GM12878 (cell line): Measurements from ENCODE around the gene KIF5A. TPM values are rescaled to one million over a fixed set of nuclear protein-coding genes. Genes with fewer than 3 reads are reported as not detected.

Experiments
- EP300 ChIP-seq, 2 experiments: fragments of 150-350 bp in 1 of 2; IDR thresholded peaks; 2 replicates each; pipeline ENCODE4 v1.6.1; 2011 to 2012; ENCODE audit warnings: low read depth in 2 of 2, low read length in 2 of 2, borderline replicate concordance in 1 of 2, improper control_type of control experiment in 1 of 2, inconsistent platforms in 1 of 2; ENCODE audit not compliant: control insufficient read depth in 1 of 2
- ESRRA ChIP-seq: IDR thresholded peaks from 2 replicates; pipeline ENCODE4 v1.6.1; 2012; ENCODE audit warnings: mild to moderate bottlenecking, low read length, improper control_type of control experiment
- ETV6 ChIP-seq, 2 experiments: fragments of 450-650 bp in 1 of 2; IDR thresholded peaks in 1 of 2; conservative IDR thresholded peaks in 1 of 2; 2 replicates each; pipeline ENCODE4 v1.6.1; 2014; ENCODE audit warnings: antibody characterized with exemption in 1 of 2, borderline replicate concordance in 1 of 2, low read depth in 1 of 2, mild to moderate bottlenecking in 1 of 2, moderate library complexity in 1 of 2
- GATAD2B ChIP-seq: fragments of 450-650 bp; conservative IDR thresholded peaks from 2 replicates; pipeline ENCODE4 v1.6.1; 2017; ENCODE audit warnings: low read depth, mild to moderate bottlenecking, moderate library complexity
- IKZF2 ChIP-seq, 2 experiments: fragments of 450-650 bp; IDR thresholded peaks; 2 replicates each; pipeline ENCODE4 v1.6.1; 2017; ENCODE audit warnings: mild to moderate bottlenecking in 2 of 2, moderate library complexity in 2 of 2
- JUNB ChIP-seq: IDR thresholded peaks from 2 replicates; pipeline ENCODE4 v1.6.1; 2016; ENCODE audit warnings: antibody characterized with exemption, mild to moderate bottlenecking
- MEF2A ChIP-seq: IDR thresholded peaks from 2 replicates; pipeline ENCODE4 v1.6.1; 2011; ENCODE audit warnings: low read depth, mild to moderate bottlenecking, low read length, moderate library complexity; ENCODE audit not compliant: insufficient read depth
- MEF2B ChIP-seq: fragments of 450-650 bp; IDR thresholded peaks from 2 replicates; pipeline ENCODE4 v1.6.1; 2018; ENCODE audit warnings: mild to moderate bottlenecking, moderate library complexity; ENCODE audit not compliant: partially characterized antibody, poor library complexity, severe bottlenecking
- RELA ChIP-seq: fragments of 450-650 bp; IDR thresholded peaks from 2 replicates; pipeline ENCODE4 v1.8.0; 2014; ENCODE audit warnings: borderline replicate concordance; ENCODE audit not compliant: partially characterized antibody
- RUNX3 ChIP-seq: IDR thresholded peaks from 2 replicates; pipeline ENCODE4 v1.6.1; 2012; ENCODE audit warnings: low read length, inconsistent platforms
- SMC3 ChIP-seq: IDR thresholded peaks from 2 replicates; pipeline ENCODE4 v1.6.1; 2011; ENCODE audit warnings: low read length, improper control_type of control experiment, borderline replicate concordance
- SRF ChIP-seq, 2 experiments: IDR thresholded peaks; 2 replicates each; pipeline ENCODE4 v1.6.1; 2011; ENCODE audit warnings: low read depth in 2 of 2, low read length in 2 of 2, mild to moderate bottlenecking in 1 of 2, moderate library complexity in 1 of 2
- STAT1 ChIP-seq: fragments of 450-650 bp; conservative IDR thresholded peaks from 2 replicates; pipeline ENCODE4 v1.6.1; 2014; ENCODE audit warnings: antibody characterized with exemption, mild to moderate bottlenecking
- SUZ12 ChIP-seq: fragments of 200-600 bp; sonication (generic); IDR thresholded peaks from one replicate; pipeline ENCODE4 v1.6.1; 2018; ENCODE audit warnings: antibody characterized with exemption, mild to moderate bottlenecking; ENCODE audit not compliant: unreplicated experiment
- TCF7 ChIP-seq: IDR thresholded peaks from 2 replicates; pipeline ENCODE4 v1.6.1; 2014; ENCODE audit warnings: antibody characterized with exemption, borderline replicate concordance
- polyA plus RNA-seq, 11 experiments: library from polyadenylated mRNA; depleted of rRNA in 4 of 11; unstranded in 6 of 11; stranded (reverse) in 5 of 11; fragments of >200 nt; fragmentation: Nextera tagmentation in 4 of 11; fragmentation: Illumina TruSeq in 1 of 11; extraction: Ambion mirVana in 4 of 11; extraction: Trizol in 1 of 11; gene quantifications; 1 replicate in 1 of 11; 2 replicates in 10 of 11; pipeline versions ENCODE4 v1.2.1 to v1.2.3, GENCODE V29; 2011 to 2016; ENCODE audit warnings: inconsistent platforms in 2 of 11, missing spikeins in 2 of 11, low read depth in 1 of 11
- total RNA-seq, 4 experiments: library from RNA; depleted of rRNA in 3 of 4; stranded (reverse); fragments of >200 nt in 3 of 4; fragmentation: Illumina TruSeq in 1 of 4; extraction: Trizol in 1 of 4; gene quantifications; 2 replicates each; pipeline versions ENCODE4 v1.2.1 to v1.2.3, GENCODE V29; 2013 to 2021
- TF ChIP-seq, protein P1 (sequence below): fragments of 450-650 bp; conservative IDR thresholded peaks from 2 replicates; pipeline ENCODE4 v1.6.1; 2017; ENCODE audit warnings: mild to moderate bottlenecking, moderate library complexity
- TF ChIP-seq, protein P2 (sequence below), 3 experiments: IDR thresholded peaks in 2 of 3; conservative IDR thresholded peaks in 1 of 3; 2 replicates each; pipeline ENCODE4 v1.5.1; 2011; ENCODE audit warnings: low read depth in 3 of 3, low read length in 3 of 3, mild to moderate bottlenecking in 3 of 3, control low read depth in 2 of 3, moderate library complexity in 2 of 3, inconsistent platforms in 1 of 3, mixed read lengths in 1 of 3; ENCODE audit not compliant: control insufficient read depth in 2 of 3, insufficient read depth in 1 of 3; ENCODE audit errors: extremely low read depth in 1 of 3
- TF ChIP-seq, protein P3 (sequence below): IDR thresholded peaks from 2 replicates; pipeline ENCODE4 v1.6.1; 2012; ENCODE audit warnings: low read depth, low read length, improper control_type of control experiment
- TF ChIP-seq, protein P4 (sequence below): fragments of 450-650 bp; IDR thresholded peaks from 2 replicates; pipeline ENCODE4 v1.6.1; 2017; ENCODE audit warnings: mild to moderate bottlenecking

Gene KIF5A
- total and polyA plus RNA-seq, 10 of the 15 experiments (the other 5 are each of a cell fraction or from before 2014, with no cell fraction given), result 0.35 to 2.9 (median 0.97) TPM

DNA sequence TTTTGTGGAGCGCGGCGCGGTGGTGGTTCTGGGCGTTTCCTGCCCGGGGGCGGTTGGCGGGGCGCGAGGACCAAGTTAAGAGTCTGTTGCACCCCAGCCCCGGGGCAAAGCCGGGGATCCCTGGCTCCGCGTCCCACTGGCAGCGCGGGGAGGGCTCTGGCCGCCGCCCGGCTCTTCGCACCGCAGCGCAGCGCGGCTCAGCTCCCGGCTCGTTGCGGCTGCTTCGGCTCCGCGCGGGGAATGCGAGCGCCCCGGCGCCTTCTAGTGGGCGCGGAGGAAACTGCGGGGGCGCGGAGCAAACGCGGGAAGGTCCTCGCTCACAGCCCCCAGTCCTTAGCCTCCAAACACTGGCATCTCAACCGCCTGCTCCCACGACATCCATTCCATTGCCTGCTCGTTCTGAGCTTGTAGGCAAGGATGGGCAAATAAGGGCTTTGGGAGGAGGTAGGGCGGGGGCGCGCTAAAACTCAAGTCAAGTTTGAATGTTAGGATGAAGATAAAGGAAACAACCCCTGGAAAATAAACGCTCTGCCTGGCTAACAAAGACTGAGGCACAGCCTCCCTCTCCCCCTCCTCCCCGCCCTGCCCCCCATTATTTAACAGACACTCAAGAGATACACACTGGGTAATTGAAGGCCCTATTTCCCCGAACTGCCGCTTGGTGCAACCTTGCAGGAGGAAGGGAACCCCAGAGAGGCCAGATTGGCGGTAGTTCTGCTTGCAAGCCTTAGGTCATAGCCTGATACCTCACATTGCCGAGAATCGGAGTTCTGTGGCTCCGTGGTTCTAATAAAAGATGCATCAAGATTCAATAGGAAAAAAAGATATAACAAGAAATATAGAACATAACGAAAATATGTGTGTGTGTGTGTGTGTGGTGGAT is 83.4 kb downstream of the KIF5A start, which contains the start of gene B4GALNT1 (continued):
- TF ChIP-seq MEF2B (no peak), ETV6 (conservative IDR thresholded peaks at IDR 0.05 in 1 of 2, IDR thresholded peaks at IDR 0.05 in 1 of 2; ENCODE audit: borderline replicate concordance in 1 of 2, low read depth in 1 of 2) (no peak), RUNX3 (0 out of 2 replicates have a peak, but pooled peaks have one; percentile 18), SRF (IDR thresholded peaks at IDR 0.05; ENCODE audit: low read depth in 2 of 2, low read length in 2 of 2) (no peak), SUZ12 (no peak), TCF7 (no peak), SMC3 (peak; percentile 59), STAT1 (no peak), JUNB (no peak), ESRRA (no peak), GATAD2B (peak; percentile 74; the same call in 1 of the 2 replicates), EP300 (IDR thresholded peaks at IDR 0.05; ENCODE audit: borderline replicate concordance in 1 of 2, control insufficient read depth in 1 of 2, low read depth in 2 of 2, low read length in 2 of 2) (no peak), IKZF2 (IDR thresholded peaks at IDR 0.05) (no peak), MEF2A (no peak), RELA (no peak)
- TF ChIP-seq, protein P1, sequence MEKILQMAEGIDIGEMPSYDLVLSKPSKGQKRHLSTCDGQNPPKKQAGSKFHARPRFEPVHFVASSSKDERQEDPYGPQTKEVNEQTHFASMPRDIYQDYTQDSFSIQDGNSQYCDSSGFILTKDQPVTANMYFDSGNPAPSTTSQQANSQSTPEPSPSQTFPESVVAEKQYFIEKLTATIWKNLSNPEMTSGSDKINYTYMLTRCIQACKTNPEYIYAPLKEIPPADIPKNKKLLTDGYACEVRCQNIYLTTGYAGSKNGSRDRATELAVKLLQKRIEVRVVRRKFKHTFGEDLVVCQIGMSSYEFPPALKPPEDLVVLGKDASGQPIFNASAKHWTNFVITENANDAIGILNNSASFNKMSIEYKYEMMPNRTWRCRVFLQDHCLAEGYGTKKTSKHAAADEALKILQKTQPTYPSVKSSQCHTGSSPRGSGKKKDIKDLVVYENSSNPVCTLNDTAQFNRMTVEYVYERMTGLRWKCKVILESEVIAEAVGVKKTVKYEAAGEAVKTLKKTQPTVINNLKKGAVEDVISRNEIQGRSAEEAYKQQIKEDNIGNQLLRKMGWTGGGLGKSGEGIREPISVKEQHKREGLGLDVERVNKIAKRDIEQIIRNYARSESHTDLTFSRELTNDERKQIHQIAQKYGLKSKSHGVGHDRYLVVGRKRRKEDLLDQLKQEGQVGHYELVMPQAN, result 0 out of 2 replicates have a peak, but pooled peaks have one; percentile 24
- TF ChIP-seq, protein P2, sequence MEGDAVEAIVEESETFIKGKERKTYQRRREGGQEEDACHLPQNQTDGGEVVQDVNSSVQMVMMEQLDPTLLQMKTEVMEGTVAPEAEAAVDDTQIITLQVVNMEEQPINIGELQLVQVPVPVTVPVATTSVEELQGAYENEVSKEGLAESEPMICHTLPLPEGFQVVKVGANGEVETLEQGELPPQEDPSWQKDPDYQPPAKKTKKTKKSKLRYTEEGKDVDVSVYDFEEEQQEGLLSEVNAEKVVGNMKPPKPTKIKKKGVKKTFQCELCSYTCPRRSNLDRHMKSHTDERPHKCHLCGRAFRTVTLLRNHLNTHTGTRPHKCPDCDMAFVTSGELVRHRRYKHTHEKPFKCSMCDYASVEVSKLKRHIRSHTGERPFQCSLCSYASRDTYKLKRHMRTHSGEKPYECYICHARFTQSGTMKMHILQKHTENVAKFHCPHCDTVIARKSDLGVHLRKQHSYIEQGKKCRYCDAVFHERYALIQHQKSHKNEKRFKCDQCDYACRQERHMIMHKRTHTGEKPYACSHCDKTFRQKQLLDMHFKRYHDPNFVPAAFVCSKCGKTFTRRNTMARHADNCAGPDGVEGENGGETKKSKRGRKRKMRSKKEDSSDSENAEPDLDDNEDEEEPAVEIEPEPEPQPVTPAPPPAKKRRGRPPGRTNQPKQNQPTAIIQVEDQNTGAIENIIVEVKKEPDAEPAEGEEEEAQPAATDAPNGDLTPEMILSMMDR (IDR thresholded peaks at IDR 0.05 in 2 of 3, conservative IDR thresholded peaks at IDR 0.05 in 1 of 3; ENCODE audit: control insufficient read depth in 2 of 3, extremely low read depth in 1 of 3, insufficient read depth in 1 of 3, low read depth in 3 of 3, low read length in 3 of 3), result peak; percentile 77 to 93 (median 86)
- TF ChIP-seq, protein P3, sequence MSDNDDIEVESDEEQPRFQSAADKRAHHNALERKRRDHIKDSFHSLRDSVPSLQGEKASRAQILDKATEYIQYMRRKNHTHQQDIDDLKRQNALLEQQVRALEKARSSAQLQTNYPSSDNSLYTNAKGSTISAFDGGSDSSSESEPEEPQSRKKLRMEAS, result no peak
- TF ChIP-seq, protein P4, sequence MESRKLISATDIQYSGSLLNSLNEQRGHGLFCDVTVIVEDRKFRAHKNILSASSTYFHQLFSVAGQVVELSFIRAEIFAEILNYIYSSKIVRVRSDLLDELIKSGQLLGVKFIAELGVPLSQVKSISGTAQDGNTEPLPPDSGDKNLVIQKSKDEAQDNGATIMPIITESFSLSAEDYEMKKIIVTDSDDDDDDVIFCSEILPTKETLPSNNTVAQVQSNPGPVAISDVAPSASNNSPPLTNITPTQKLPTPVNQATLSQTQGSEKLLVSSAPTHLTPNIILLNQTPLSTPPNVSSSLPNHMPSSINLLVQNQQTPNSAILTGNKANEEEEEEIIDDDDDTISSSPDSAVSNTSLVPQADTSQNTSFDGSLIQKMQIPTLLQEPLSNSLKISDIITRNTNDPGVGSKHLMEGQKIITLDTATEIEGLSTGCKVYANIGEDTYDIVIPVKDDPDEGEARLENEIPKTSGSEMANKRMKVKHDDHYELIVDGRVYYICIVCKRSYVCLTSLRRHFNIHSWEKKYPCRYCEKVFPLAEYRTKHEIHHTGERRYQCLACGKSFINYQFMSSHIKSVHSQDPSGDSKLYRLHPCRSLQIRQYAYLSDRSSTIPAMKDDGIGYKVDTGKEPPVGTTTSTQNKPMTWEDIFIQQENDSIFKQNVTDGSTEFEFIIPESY, result no peak
